ENCODE results near the gene BTNL9. TPM values are rescaled to one million over a fixed set of nuclear protein-coding genes. Genes with fewer than 3 reads are reported as not detected.

Gene BTNL9
- polyA plus RNA-seq, 1 donor from 2014 or later = 13.9 TPM

- no peak overlapping the region for H3K4me3 ChIP-seq (ENCODE audit: low read length)
- H3K9me3 ChIP-seq (ENCODE audit: low read length) = no peaks in the 10 kb centered on the region
- H3K27me3 ChIP-seq (ENCODE audit: insufficient read depth, low read depth, low read length) = peaks cover 12% of the 10 kb centered on the region
- H3K27ac ChIP-seq (ENCODE audit: low read length) = no peak overlapping the region
- TF ChIP-seq SMC3 (conservative IDR thresholded peaks at IDR 0.05; ENCODE audit: poor library complexity) (no peak), CTCF (IDR thresholded peaks at IDR 0.05; ENCODE audit: poor library complexity, severe bottlenecking) (no peak), TAF1 (IDR thresholded peaks at IDR 0.05; ENCODE audit: low read depth) (no peak), REST (IDR thresholded peaks at IDR 0.05; ENCODE audit: borderline replicate concordance) (no peak), RAD21 (conservative IDR thresholded peaks at IDR 0.05) (no peak), EP300 (conservative IDR thresholded peaks at IDR 0.05; ENCODE audit: poor library complexity, severe bottlenecking) (no peak), MXI1 (conservative IDR thresholded peaks at IDR 0.05; ENCODE audit: poor library complexity, severe bottlenecking) (no peak), EZH2 (IDR thresholded peaks at IDR 0.05; ENCODE audit: borderline replicate concordance, insufficient read depth, low read length, poor library complexity, severe bottlenecking) (no peak), POLR2AphosphoS5 (IDR thresholded peaks at IDR 0.05) (no peak)
- H3K36me3 ChIP-seq (ENCODE audit: insufficient read depth, low read length) = no peaks in the 10 kb centered on the region
- H3K9ac ChIP-seq (ENCODE audit: low read length) = no peak overlapping the region
- no peak overlapping the region for H3K4me2 ChIP-seq (ENCODE audit: low read length)
- H3K9me2 ChIP-seq (ENCODE audit: insufficient read depth, low read length) = no peaks in the 10 kb centered on the region
- H2AFZ ChIP-seq (ENCODE audit: low read depth, low read length) = no peak overlapping the region
- no peaks in the 10 kb centered on the region for H3K79me2 ChIP-seq (replicated peaks; ENCODE audit: insufficient read depth, low read length)
- no peaks in the 10 kb centered on the region for H3F3A ChIP-seq (ENCODE audit: insufficient read depth, low read length, poor library complexity, severe bottlenecking)
- H4K20me1 ChIP-seq (ENCODE audit: insufficient read depth) = no peaks in the 10 kb centered on the region
These were observed 3.4 kb downstream of the BTNL9 start for GRCh38 chr5:181043285-181044092.

GRCh38 chr5:181044093-181044599 is 4.1 kb downstream of the BTNL9 start:
- TF ChIP-seq EP300 (conservative IDR thresholded peaks at IDR 0.05; ENCODE audit: poor library complexity, severe bottlenecking) = no peak
- no peak for TF ChIP-seq POLR2AphosphoS5 (IDR thresholded peaks at IDR 0.05)
- TF ChIP-seq CTCF (IDR thresholded peaks at IDR 0.05; ENCODE audit: poor library complexity, severe bottlenecking) = no peak
- TF ChIP-seq MXI1 (conservative IDR thresholded peaks at IDR 0.05; ENCODE audit: poor library complexity, severe bottlenecking) = no peak
- no peak for TF ChIP-seq SMC3 (conservative IDR thresholded peaks at IDR 0.05; ENCODE audit: poor library complexity)
- TF ChIP-seq REST (IDR thresholded peaks at IDR 0.05; ENCODE audit: borderline replicate concordance) = no peak
- no peak overlapping the region for H2AFZ ChIP-seq (ENCODE audit: low read depth, low read length)
- H3F3A ChIP-seq (ENCODE audit: insufficient read depth, low read length, poor library complexity, severe bottlenecking) = no peaks in the 10 kb centered on the region
- no peaks in the 10 kb centered on the region for H3K9me3 ChIP-seq (ENCODE audit: low read length)
- H3K9me2 ChIP-seq (ENCODE audit: insufficient read depth, low read length) = no peaks in the 10 kb centered on the region
- no peak overlapping the region for H3K27ac ChIP-seq (ENCODE audit: low read length)
- no peaks in the 10 kb centered on the region for H3K36me3 ChIP-seq (ENCODE audit: insufficient read depth, low read length)
- no peak overlapping the region for H3K9ac ChIP-seq (ENCODE audit: low read length)
- no peaks in the 10 kb centered on the region for H3K79me2 ChIP-seq (replicated peaks; ENCODE audit: insufficient read depth, low read length)
- H4K20me1 ChIP-seq (ENCODE audit: insufficient read depth) = no peaks in the 10 kb centered on the region
- H3K4me2 ChIP-seq (ENCODE audit: low read length) = no peak overlapping the region
- H3K27me3 ChIP-seq (ENCODE audit: insufficient read depth, low read depth, low read length) = peaks cover 15% of the 10 kb centered on the region
- no peak overlapping the region for H3K4me3 ChIP-seq (ENCODE audit: low read length)

All from neural cell (in vitro differentiated cells).